AG04449 (cell line): ENCODE measurements around the gene SPAG17.

ENCODE experiments used
- CTCF ChIA-PET: fragments of 350-600 bp; formaldehyde crosslinking; extraction: SDS; loops from one replicate; lab custom pipeline; 2021; ENCODE audit warnings: antibody characterized with exemption; lab: Yijun Ruan, JAX
- POLR2A ChIA-PET: fragments of 400-600, 350-600 bp; formaldehyde crosslinking; extraction: SDS; loops from one replicate; lab custom pipeline; 2020; ENCODE audit warnings: antibody characterized with exemption, inconsistent platforms; lab: Yijun Ruan, JAX
- DNase-seq: peaks from one replicate; pipeline ENCODE4 v3.0.0-alpha.2; 2010; ENCODE audit warnings: low read depth, low spot score
- H3K4me3 ChIP-seq: 2 replicates; pipeline ENCODE4 v1.5.1; 2011; ENCODE audit warnings: low read depth, mild to moderate bottlenecking, control low read depth, low read length
- CTCF ChIP-seq: IDR thresholded peaks from one replicate; pipeline ENCODE4 v1.5.1; 2011; ENCODE audit warnings: mild to moderate bottlenecking, moderate library complexity, low read length, control low read depth, inconsistent platforms; ENCODE audit not compliant: insufficient read depth; ENCODE audit errors: missing control alignments

SPAG17 gene

GRCh38 chr1:118093017-118093416 lies 92.0 kb downstream of the SPAG17 start:
- ChIA-PET CTCF (interaction anchor here (1.7 kb wide), 1 partner anchor 16 kb away, joined by 5 read pairs; no protein-coding TSS in a partner anchor), POLR2A (no interaction called here)

GRCh38 chr1:118090130-118090529 lies 94.9 kb downstream of the SPAG17 start:
- TF ChIP-seq CTCF, result no peak
- ChIA-PET CTCF (no interaction called here), POLR2A (no interaction called here)
- no peak overlapping the region for H3K4me3 ChIP-seq
- DNase-seq, result no peak

More at GRCh38 chr1:118093017-118093416, 92.0 kb downstream of the SPAG17 start:
- DNase-seq, result no peak
- TF ChIP-seq CTCF, result no peak
- no peak overlapping the region for H3K4me3 ChIP-seq

- H3K4me3 ChIP-seq, result no peak overlapping the region
- POLR2A ChIA-PET, result no interaction called here
- TF ChIP-seq CTCF, result no peak
- no peak for DNase-seq
- CTCF ChIA-PET, result no interaction called here
Measured at GRCh38 chr1:118085365-118085764, 99.7 kb downstream of the SPAG17 start.

GRCh38 chr1:118084400-118084799 lies 100.6 kb downstream of the SPAG17 start:
- no peak for DNase-seq
- ChIA-PET CTCF (no interaction called here), POLR2A (interaction anchor here (0.5 kb wide), 1 partner anchor 614 kb away, joined by 3 read pairs; no protein-coding TSS in a partner anchor)
- no peak overlapping the region for H3K4me3 ChIP-seq
- TF ChIP-seq CTCF, result no peak

- H3K4me3 ChIP-seq, result no peak overlapping the region
- CTCF ChIA-PET, result interaction anchor here (1.0 to 1.1 kb wide), 2 partner anchors 60 to 69 kb away, joined by 3 read pairs; no protein-coding TSS in a partner anchor
- DNase-seq, result no peak
- no peak for TF ChIP-seq CTCF
- POLR2A ChIA-PET, result no interaction called here
Measured at GRCh38 chr1:118082984-118083383, 102.0 kb downstream of the SPAG17 start.

- ChIA-PET CTCF (interaction anchor here (0.9 to 1.6 kb wide), 4 partner anchors 8 to 60 kb away, joined by 3 read pairs; no protein-coding TSS in a partner anchor), POLR2A (no interaction called here)
- H3K4me3 ChIP-seq, result no peak overlapping the region
- DNase-seq, result no peak
- TF ChIP-seq CTCF, result no peak
Measured at GRCh38 chr1:118081387-118081786, 103.6 kb downstream of the SPAG17 start.
